Measurements from ENCODE around the gene MKNK1.
"Not testable (repeated sequence)": the region's sequence is repeated elsewhere in the genome, so short reads cannot be mapped to it uniquely, and the experiment has no call there.

Gene MKNK1

DNA sequence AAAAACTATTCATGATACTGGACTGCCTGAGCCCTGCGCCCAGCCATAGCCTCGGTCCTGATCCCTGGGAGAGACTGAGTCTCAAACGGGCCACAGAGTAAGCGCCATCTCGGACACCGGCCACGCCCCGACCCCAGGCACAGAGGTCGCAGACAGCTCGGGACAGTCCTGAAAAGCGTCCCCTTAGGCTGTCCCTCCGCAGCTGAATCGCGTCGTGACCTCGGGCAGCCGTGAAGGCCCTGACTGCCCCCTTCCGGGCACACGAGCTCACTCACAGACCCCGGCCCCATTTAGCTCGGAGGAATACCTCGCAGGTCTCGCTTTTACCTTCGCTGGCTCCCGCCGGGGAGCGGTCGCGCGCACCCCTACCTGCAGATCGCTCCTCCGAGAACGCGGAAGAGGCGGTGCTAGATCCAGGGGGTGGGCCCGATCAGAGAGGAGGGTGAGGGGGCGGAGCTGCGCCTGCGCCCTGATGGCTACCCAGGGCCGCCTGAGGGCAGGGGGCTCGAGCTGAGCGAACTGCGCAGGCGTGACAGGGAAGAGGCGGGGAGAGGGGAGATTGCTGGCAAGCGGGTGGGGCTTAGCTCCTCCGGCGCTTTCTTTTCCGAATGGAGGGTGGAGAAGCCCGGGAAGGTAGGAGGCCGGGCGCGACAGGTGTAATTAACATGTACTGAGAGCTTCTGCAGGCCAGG is at the start of gene MKNK1:
TSS of gene MKNK1 (minus strand) at position 411 of the 692 bp plus-strand sequence. CDS start 20,941 bp downstream, outside the sequence.
- DNase-seq (ENCODE audit: low read depth, low spot score), result peak; percentile 82

DNA sequence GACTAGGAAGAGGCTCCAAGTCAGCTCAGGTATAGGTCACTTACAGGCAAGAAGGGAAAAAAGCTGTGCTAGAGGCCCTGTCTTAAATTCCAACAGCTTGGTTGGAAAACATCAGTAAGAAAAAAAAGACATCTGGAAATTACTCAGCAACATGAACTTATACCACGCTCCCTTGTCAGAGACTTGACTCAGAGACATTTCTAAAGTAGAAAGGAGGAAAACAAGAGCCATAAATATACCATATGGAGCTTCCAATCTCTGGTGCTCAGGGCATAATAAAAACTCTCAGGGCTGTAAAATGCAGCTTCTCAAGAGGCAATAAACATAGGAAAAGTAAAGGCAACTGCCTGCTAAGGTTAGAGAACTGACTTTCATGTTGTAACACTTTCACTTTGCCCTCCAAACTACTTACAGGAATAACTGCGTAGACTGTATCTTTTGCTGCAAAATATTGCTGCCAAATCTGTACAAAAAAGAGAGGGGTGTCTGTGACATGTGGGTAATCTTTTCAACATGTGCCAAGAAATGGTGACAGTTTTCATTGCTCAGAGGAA is 49.4 kb upstream of the MKNK1 start:
- DNase-seq (ENCODE audit: low read depth, low spot score), result no peak

DNA sequence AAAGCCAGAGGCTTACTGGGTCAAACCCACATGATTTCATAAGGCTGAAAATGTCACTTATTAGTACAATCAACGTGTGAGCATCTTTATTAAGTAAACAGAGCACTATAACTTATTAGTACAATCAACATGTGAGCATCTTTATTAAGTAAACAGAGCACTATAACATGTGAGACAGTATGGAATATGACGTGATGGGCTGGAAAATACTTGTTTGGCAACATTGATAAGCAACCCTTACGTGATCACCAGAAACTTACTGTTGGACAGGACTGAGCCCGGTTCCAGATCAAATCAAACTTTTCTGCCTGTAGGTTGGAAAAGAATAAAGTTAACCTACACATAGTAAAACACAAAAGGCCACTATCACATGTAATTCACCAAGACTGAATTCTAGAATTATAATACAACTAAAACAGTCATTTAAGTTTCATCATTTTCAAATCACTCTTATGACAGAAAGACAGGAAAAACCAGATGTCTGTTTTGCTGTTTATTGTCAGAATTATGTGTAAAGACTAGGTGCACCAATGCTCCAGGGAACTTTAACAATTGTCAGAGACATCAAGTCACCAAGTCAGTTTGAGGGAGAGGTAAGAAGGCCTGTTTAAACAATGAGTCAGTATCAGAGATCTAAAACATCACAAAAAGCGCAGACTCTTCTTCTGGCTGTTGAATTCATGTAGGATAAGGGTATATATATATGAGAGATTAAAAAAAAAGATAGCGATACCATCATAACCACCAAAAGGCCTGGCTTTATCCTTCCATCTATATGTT is 48.4 kb upstream of the MKNK1 start:
- DNase-seq (ENCODE audit: low read depth, low spot score), result no peak

DNA sequence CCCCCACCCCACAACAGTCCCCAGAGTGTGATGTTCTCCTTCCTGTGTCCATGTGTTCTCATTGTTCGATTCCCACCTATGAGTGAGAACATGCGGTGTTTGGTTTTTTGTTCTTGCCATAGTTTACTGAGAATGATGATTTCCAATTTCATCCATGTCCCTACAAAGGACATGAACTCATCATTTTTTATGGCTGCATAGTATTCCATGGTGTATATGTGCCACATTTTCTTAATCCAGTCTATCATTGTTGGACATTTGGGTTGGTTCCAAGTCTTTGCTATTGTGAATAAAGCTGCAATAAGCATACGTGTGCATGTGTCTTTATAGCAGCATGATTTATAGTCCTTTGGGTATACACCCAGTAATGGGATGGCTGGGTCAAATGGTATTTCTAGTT is 47.1 kb upstream of the MKNK1 start:
- DNase-seq (ENCODE audit: low read depth, low spot score), result not testable (repeated sequence)

- DNase-seq (ENCODE audit: low read depth, low spot score), result no peak
Observed at GRCh38 chr1:46650491-46650890, 46.4 kb upstream of the MKNK1 start.

GRCh38 chr1:46649764-46650163 is 45.7 kb upstream of the MKNK1 start:
- DNase-seq (ENCODE audit: low read depth, low spot score), result no peak

DNA sequence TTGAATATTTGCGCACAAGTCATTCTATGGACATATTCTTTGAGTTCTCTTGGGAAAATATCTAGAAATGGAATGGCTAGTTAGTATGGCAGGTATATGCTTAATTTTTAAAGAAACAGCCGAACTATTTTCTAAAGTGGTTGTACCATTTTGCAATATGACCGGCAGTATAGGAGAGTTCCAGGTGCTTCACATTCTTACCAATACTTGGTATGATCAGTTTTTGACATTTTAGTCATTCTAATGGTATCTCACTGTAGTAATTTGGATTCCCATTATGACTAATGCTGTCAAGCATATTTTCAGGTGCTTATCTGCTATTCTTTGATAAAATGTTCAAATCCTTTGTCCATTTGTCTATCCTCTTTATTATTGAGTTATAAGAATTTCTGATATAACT is 43.5 kb upstream of the MKNK1 start:
- DNase-seq (ENCODE audit: low read depth, low spot score), result no peak

DNA sequence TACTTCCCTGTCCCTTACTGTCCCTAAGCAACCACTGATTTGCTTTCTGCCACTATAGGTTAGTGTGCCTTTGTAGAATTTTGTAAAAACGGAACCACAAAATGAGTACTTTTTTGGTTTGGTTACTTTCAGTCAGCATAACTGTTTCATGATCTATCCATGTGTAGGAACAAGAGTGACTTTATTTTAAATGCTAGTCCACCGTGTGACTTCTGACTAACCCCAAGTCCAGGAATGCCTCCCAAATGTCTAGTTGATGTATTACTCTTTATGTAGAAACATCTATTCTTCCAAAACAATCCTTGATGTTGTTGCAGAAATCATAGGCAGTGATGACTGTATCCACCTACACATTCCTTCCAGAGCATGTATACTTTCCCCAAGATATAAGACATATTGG is 42.8 kb upstream of the MKNK1 start:
- DNase-seq (ENCODE audit: low read depth, low spot score), result no peak

DNA sequence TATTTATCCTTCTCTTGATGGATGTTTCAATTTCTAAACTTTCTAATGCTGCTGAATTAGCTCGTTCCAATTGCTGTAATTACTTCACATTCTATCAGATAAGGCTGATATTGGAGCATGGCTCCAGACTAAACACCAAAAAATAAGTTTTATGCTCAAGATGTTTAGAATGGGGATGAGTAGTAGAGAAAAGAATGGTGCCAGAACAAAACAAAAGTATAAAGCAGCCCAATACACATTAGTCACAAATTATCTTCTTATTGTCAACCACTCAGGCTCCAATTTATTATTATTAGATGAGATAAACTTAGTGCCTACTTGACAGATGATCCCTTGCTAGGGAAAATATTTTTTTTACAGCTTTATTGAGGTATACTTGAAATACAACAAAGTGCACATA is 42.3 kb upstream of the MKNK1 start:
- no peak for DNase-seq (ENCODE audit: low read depth, low spot score)

DNA sequence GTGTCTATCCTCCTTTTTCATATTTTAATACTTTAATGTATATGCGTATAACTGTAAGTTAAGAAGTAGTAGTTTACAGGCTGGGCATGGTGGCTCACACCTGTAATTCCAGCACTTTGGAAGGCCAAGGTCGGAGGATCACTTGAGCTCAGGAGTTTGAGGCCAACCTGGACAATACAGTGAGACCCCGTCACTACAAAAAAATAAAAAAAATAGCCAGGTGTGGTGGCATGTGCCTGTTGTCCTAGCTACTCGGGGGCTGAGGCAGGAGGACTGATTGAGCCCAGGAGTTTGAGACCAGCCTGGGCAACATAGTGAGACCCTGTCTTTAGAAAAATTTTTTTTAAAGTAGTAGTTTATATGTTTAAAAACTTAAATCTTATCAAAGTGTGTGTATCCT is 41.7 kb upstream of the MKNK1 start:
- DNase-seq (ENCODE audit: low read depth, low spot score), result no peak

- DNase-seq (ENCODE audit: low read depth, low spot score), result no peak
Observed at GRCh38 chr1:46643368-46643775, 39.3 kb upstream of the MKNK1 start.

GRCh38 chr1:46642115-46642680 is 38.1 kb upstream of the MKNK1 start:
- no peak for DNase-seq (ENCODE audit: low read depth, low spot score)

- DNase-seq (ENCODE audit: low read depth, low spot score), result no peak
Observed at GRCh38 chr1:46639547-46639946, 35.5 kb upstream of the MKNK1 start.

- no peak for DNase-seq (ENCODE audit: low read depth, low spot score)
Observed at GRCh38 chr1:46638921-46639320, 34.9 kb upstream of the MKNK1 start.

DNA sequence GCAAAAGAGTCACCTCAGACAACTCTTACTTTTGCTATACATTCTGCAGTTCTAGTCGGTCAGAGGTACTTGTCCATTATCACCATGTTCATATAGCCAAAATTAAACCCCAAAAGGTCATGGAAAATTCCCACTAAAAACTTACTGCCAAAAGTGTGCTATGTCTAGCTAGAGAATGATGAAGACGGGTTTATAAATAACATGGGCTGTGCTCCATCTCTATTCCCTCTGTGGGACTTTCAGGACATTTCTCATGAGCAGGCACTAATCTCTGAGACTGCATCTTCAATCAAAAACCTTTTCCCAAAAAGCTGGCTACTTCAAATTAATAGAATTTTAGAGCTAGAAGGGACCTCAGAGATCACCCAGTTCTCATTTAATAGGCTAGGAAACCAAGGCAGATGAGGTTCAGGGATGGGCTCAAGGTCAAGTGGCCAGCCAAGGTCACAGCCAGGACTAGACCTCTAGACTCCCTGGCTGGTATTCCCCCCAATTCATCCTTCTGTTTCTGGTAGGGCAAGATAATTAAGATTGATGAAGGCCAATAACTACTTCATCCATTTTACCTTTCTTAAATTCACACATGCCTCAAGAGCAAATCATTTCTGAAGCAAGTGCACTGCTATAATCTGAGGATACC is 33.5 kb upstream of the MKNK1 start:
- no peak for DNase-seq (ENCODE audit: low read depth, low spot score)

DNA sequence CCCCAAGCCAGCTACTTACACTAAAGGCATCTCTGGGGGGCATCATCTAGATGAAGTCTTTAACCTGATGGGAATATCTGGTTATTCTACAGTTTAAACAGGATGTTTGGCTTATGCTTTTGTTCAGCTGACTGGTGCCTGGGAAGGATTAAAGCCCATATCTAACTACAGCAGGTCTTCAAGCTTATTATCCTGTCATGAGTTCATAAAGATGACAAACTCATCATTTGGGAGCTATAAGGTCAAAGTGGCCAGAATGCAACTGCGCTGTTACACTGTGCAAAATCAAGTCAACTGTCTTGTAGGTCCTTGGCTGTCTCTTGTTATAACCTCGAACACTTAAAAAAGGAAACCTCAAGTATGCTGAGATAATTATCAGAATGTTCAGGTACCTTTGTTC is 31.1 kb upstream of the MKNK1 start:
- DNase-seq (ENCODE audit: low read depth, low spot score), result no peak

DNA sequence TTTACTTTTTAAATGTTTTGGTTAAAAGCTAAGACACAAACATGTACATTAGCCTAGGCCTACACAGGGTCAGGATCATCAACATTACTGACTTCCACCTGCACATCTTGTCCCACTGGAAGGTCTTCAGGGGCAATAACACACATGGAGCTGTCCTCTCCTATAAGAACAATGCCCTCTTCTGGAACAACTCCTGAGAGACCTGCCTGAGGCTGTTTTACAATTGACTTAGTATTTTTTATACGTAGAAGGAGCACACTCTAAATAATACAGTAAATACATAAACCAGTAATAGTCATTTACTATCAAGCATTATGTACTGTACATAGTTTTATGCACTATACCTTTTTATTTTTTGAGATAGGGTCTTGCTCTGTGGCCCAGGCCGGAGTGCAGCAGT is 26.7 kb upstream of the MKNK1 start:
- DNase-seq (ENCODE audit: low read depth, low spot score), result no peak

DNA sequence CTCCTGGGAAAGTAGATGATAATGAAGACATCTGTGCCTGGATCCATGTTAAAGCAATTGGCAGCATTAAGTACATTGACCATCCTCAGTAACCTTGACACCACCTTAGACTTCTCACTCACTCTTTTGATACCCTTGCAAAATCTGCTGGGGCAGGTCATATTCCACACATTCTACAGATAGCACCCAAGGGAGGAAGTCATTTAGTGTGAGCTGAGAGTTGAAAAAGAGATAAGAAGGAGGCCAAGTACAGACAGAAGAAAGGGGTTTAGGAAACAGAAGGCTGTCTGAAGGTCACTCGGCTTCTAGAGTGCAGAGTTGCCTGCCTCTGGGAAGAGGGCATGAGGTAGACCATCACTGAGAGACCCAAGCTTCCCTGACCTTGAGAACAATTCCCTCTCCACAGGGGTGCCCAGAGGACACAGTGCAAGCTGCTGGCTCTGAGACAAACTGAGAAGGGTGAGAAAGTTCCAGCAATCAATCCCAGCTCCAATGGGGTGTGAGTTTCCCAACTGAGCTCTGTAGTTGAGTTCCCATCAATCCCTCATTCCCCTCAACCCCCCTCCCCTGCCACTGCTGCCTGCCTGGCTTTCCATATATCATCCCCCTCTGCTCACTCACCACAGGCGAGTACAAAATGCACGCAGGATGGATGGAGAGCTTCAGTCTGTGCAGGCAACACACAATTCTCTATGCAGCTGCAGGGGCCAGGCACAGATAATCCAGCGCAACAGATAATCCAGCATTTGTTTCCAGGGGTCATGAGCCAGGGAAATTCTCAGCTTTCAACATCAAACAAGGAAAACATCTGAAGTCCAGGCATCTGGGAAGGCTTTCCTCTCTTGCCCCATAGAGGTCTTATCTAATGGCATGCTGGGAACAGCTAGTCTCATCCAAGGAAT is 19.9 kb upstream of the MKNK1 start:
- no peak for DNase-seq (ENCODE audit: low read depth, low spot score)

GRCh38 chr1:46622344-46622743 is 18.3 kb upstream of the MKNK1 start:
- DNase-seq (ENCODE audit: low read depth, low spot score), result no peak

DNA sequence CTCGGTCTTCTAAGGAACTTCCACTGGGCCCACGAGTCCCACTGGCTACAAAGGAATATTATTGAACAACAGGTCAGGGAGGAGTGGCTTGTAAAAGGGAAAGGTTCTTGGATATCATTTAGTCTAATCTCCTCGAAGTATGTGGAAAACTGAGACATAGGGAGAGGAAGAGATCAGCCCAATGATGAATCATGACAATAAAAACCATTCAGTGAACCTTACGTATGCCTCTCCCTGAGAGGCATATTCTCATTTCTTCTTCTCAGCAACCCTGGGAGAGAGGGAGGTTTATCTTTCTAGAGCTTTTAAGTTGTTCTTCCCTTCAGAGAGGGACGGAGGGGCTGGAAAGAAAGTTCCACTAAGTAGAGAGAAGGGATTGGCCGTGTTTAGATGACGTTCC is 17.9 kb upstream of the MKNK1 start:
- no peak for DNase-seq (ENCODE audit: low read depth, low spot score)

GRCh38 chr1:46619656-46620258 is 15.7 kb upstream of the MKNK1 start:
- DNase-seq (ENCODE audit: low read depth, low spot score), result no peak
